Measurements from ENCODE around the gene CCL16.

Gene CCL16

GRCh38 chr17:35932586-35932985 is 48.7 kb downstream of the CCL16 start:
- H3K9me2 ChIP-seq (replicated peaks; ENCODE audit: insufficient read depth, low read length), result no peaks in the 10 kb centered on the region
- no peak overlapping the region for H3K4me3 ChIP-seq (ENCODE audit: insufficient read depth, low read length, poor library complexity, severe bottlenecking)
- H2AFZ ChIP-seq (ENCODE audit: low read depth, low read length, severe bottlenecking), result no peak overlapping the region
- H3K9ac ChIP-seq (ENCODE audit: low read length), result no peak overlapping the region
- H3F3A ChIP-seq (ENCODE audit: insufficient read depth), result peaks cover 4% of the 10 kb centered on the region; the same call in 1 of the 2 replicates
- H4K20me1 ChIP-seq (ENCODE audit: low read depth, low read length), result no peaks in the 10 kb centered on the region
- no peak overlapping the region for H3K27ac ChIP-seq (ENCODE audit: low read depth, low read length)
- H3K27me3 ChIP-seq (ENCODE audit: low read length), result no peaks in the 10 kb centered on the region
- no peak overlapping the region for H3K4me2 ChIP-seq (ENCODE audit: low read depth, low read length, poor library complexity, severe bottlenecking)
- no peaks in the 10 kb centered on the region for H3K9me3 ChIP-seq (ENCODE audit: insufficient read depth, low read length)
- TF ChIP-seq, protein P1, sequence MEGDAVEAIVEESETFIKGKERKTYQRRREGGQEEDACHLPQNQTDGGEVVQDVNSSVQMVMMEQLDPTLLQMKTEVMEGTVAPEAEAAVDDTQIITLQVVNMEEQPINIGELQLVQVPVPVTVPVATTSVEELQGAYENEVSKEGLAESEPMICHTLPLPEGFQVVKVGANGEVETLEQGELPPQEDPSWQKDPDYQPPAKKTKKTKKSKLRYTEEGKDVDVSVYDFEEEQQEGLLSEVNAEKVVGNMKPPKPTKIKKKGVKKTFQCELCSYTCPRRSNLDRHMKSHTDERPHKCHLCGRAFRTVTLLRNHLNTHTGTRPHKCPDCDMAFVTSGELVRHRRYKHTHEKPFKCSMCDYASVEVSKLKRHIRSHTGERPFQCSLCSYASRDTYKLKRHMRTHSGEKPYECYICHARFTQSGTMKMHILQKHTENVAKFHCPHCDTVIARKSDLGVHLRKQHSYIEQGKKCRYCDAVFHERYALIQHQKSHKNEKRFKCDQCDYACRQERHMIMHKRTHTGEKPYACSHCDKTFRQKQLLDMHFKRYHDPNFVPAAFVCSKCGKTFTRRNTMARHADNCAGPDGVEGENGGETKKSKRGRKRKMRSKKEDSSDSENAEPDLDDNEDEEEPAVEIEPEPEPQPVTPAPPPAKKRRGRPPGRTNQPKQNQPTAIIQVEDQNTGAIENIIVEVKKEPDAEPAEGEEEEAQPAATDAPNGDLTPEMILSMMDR (IDR thresholded peaks at IDR 0.05; ENCODE audit: insufficient read depth, low read length, poor library complexity, severe bottlenecking), result no peak
- TF ChIP-seq EZH2phosphoT487 (conservative IDR thresholded peaks at IDR 0.05; ENCODE audit: low read length), result no peak
- peaks cover 13% of the 10 kb centered on the region; the same call in 1 of the 2 replicates for H3K79me2 ChIP-seq (ENCODE audit: insufficient read depth, low read length)
- no peaks in the 10 kb centered on the region for H3K36me3 ChIP-seq (ENCODE audit: low read length)

GRCh38 chr17:35931794-35932425 is 49.4 kb downstream of the CCL16 start:
- Histone ChIP-seq H3K27me3 (ENCODE audit: low read length) (no peaks in the 10 kb centered on the region), H3K9me3 (ENCODE audit: insufficient read depth, low read length) (no peaks in the 10 kb centered on the region), H4K20me1 (ENCODE audit: low read depth, low read length) (no peaks in the 10 kb centered on the region), H3F3A (ENCODE audit: insufficient read depth) (peaks cover 4% of the 10 kb centered on the region; the same call in 1 of the 2 replicates), H3K36me3 (ENCODE audit: low read length) (no peaks in the 10 kb centered on the region), H2AFZ (ENCODE audit: low read depth, low read length, severe bottlenecking) (peak overlapping the region; percentile 50), H3K4me3 (ENCODE audit: insufficient read depth, low read length, poor library complexity, severe bottlenecking) (no peak overlapping the region), H3K27ac (ENCODE audit: low read depth, low read length) (no peak overlapping the region), H3K9ac (ENCODE audit: low read length) (no peak overlapping the region), H3K79me2 (ENCODE audit: insufficient read depth, low read length) (peaks cover 13% of the 10 kb centered on the region; the same call in 1 of the 2 replicates), H3K9me2 (replicated peaks; ENCODE audit: insufficient read depth, low read length) (no peaks in the 10 kb centered on the region), H3K4me2 (ENCODE audit: low read depth, low read length, poor library complexity, severe bottlenecking) (no peak overlapping the region)
- TF ChIP-seq EZH2phosphoT487 (conservative IDR thresholded peaks at IDR 0.05; ENCODE audit: low read length), result no peak
- TF ChIP-seq, protein P1 (IDR thresholded peaks at IDR 0.05; ENCODE audit: insufficient read depth, low read length, poor library complexity, severe bottlenecking), result no peak

- H3K79me2 ChIP-seq (ENCODE audit: insufficient read depth, low read length), result peaks cover 13% of the 10 kb centered on the region; the same call in 1 of the 2 replicates
- H3K27me3 ChIP-seq (ENCODE audit: low read length), result no peaks in the 10 kb centered on the region
- H3K4me2 ChIP-seq (ENCODE audit: low read depth, low read length, poor library complexity, severe bottlenecking), result peak within 1 kb of the TSS; percentile 70
- H3K27ac ChIP-seq (ENCODE audit: low read depth, low read length), result peak within 1 kb of the TSS; percentile 65
- H3K9me2 ChIP-seq (replicated peaks; ENCODE audit: insufficient read depth, low read length), result no peaks in the 10 kb centered on the region
- no peaks in the 10 kb centered on the region for H4K20me1 ChIP-seq (ENCODE audit: low read depth, low read length)
- H3K36me3 ChIP-seq (ENCODE audit: low read length), result no peaks in the 10 kb centered on the region
- TF ChIP-seq EZH2phosphoT487 (conservative IDR thresholded peaks at IDR 0.05; ENCODE audit: low read length), result no peak
- TF ChIP-seq, protein P1 (IDR thresholded peaks at IDR 0.05; ENCODE audit: insufficient read depth, low read length, poor library complexity, severe bottlenecking), result no peak
- peaks cover 4% of the 10 kb centered on the region; the same call in 1 of the 2 replicates for H3F3A ChIP-seq (ENCODE audit: insufficient read depth)
- H3K4me3 ChIP-seq (ENCODE audit: insufficient read depth, low read length, poor library complexity, severe bottlenecking), result peak within 1 kb of the TSS; percentile 72
- H3K9ac ChIP-seq (ENCODE audit: low read length), result peak within 1 kb of the TSS; percentile 71
- peak within 1 kb of the TSS; percentile 50 for H2AFZ ChIP-seq (ENCODE audit: low read depth, low read length, severe bottlenecking)
- H3K9me3 ChIP-seq (ENCODE audit: insufficient read depth, low read length), result no peaks in the 10 kb centered on the region
Measured at GRCh38 chr17:35930211-35931065, 50.9 kb downstream of the CCL16 start, which contains the start of gene RDM1. Gene RDM1, minus strand, starts transcription at chr17:35930773. Its CDS starts 46 bp downstream, at chr17:35930727.

All from SU-DHL-6 (cell line).